Mammary epithelial cell (primary cell): ENCODE measurements around the gene FLVCR1.

ENCODE experiments used
- EZH2 ChIP-seq: IDR thresholded peaks from 2 replicates; pipeline ENCODE4 v1.6.1; 2012; ENCODE audit warnings: low read length, inconsistent platforms, borderline replicate concordance
- TF ChIP-seq, protein P1 (sequence below), 2 donors: IDR thresholded peaks in 1 of 2; conservative IDR thresholded peaks in 1 of 2; 2 replicates each; pipeline ENCODE4 v1.5.1; 2011 to 2012; ENCODE audit warnings: inconsistent platforms in 2 of 2, low read length in 2 of 2, mild to moderate bottlenecking in 2 of 2, control low read depth in 1 of 2, low read depth in 1 of 2; ENCODE audit not compliant: insufficient read depth in 1 of 2; ENCODE audit errors: extremely low read depth in 1 of 2

- TF ChIP-seq, protein P1, sequence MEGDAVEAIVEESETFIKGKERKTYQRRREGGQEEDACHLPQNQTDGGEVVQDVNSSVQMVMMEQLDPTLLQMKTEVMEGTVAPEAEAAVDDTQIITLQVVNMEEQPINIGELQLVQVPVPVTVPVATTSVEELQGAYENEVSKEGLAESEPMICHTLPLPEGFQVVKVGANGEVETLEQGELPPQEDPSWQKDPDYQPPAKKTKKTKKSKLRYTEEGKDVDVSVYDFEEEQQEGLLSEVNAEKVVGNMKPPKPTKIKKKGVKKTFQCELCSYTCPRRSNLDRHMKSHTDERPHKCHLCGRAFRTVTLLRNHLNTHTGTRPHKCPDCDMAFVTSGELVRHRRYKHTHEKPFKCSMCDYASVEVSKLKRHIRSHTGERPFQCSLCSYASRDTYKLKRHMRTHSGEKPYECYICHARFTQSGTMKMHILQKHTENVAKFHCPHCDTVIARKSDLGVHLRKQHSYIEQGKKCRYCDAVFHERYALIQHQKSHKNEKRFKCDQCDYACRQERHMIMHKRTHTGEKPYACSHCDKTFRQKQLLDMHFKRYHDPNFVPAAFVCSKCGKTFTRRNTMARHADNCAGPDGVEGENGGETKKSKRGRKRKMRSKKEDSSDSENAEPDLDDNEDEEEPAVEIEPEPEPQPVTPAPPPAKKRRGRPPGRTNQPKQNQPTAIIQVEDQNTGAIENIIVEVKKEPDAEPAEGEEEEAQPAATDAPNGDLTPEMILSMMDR (conservative IDR thresholded peaks at IDR 0.05 in 1 of 2, IDR thresholded peaks at IDR 0.05 in 1 of 2; ENCODE audit: extremely low read depth in 1 of 2, insufficient read depth in 1 of 2, low read depth in 1 of 2, low read length in 2 of 2): no peak
- TF ChIP-seq EZH2: no peak
These were observed 30.8 kb upstream of the FLVCR1 start for GRCh38 chr1:212827171-212827776.
